IMR-90 (cell line): ENCODE data around the gene EFHB.

Source experiments
- CEBPB ChIP-seq: IDR thresholded peaks from 2 replicates; pipeline ENCODE4 v1.6.1; 2012; ENCODE audit warnings: low read depth, low read length, improper control_type of control experiment
- CTCF ChIP-seq: conservative IDR thresholded peaks from 2 replicates; pipeline ENCODE4 v1.5.1; 2012; ENCODE audit warnings: mild to moderate bottlenecking, low read depth, low read length, improper control_type of control experiment
- ELK1 ChIP-seq: fragments of 150-350 bp; IDR thresholded peaks from 2 replicates; pipeline ENCODE4 v1.6.1; 2016; ENCODE audit warnings: low read depth, mild to moderate bottlenecking, low read length, moderate library complexity, borderline replicate concordance
- FOS ChIP-seq: fragments of 150-350 bp; IDR thresholded peaks from 2 replicates; pipeline ENCODE4 v1.6.1; 2016; ENCODE audit warnings: low read depth, low read length
- MAFK ChIP-seq: IDR thresholded peaks from 2 replicates; pipeline ENCODE4 v1.6.1; 2012; ENCODE audit warnings: low read depth, low read length, improper control_type of control experiment
- MAZ ChIP-seq: IDR thresholded peaks from 2 replicates; pipeline ENCODE4 v1.6.1; 2012; ENCODE audit warnings: low read depth, mild to moderate bottlenecking, low read length, improper control_type of control experiment, moderate library complexity, borderline replicate concordance
- MXI1 ChIP-seq: IDR thresholded peaks from 2 replicates; pipeline ENCODE4 v1.6.1; 2012; ENCODE audit warnings: low read depth, mild to moderate bottlenecking, low read length, moderate library complexity, borderline replicate concordance
- POLR2A ChIP-seq: IDR thresholded peaks from 2 replicates; pipeline ENCODE4 v1.6.1; 2012; ENCODE audit warnings: mild to moderate bottlenecking, low read depth, low read length
- RAD21 ChIP-seq: IDR thresholded peaks from 2 replicates; pipeline ENCODE4 v1.6.1; 2012; ENCODE audit warnings: low read length, improper control_type of control experiment
- RFX5 ChIP-seq: IDR thresholded peaks from 2 replicates; pipeline ENCODE4 v1.8.0; 2012; ENCODE audit warnings: low read depth, mild to moderate bottlenecking, low read length, moderate library complexity
- SMC3 ChIP-seq: fragments of 150-350 bp; IDR thresholded peaks from 2 replicates; pipeline ENCODE4 v1.6.1; 2016; ENCODE audit warnings: low read depth, mild to moderate bottlenecking, antibody characterized with exemption, low read length, moderate library complexity

- no peak for TF ChIP-seq MXI1
- TF ChIP-seq POLR2A: no peak
- no peak for TF ChIP-seq CTCF
- no peak for TF ChIP-seq RAD21
- no peak for TF ChIP-seq FOS
- TF ChIP-seq CEBPB: no peak
- no peak for TF ChIP-seq MAFK
- TF ChIP-seq RFX5: no peak
- no peak for TF ChIP-seq SMC3
- TF ChIP-seq ELK1: no peak
- TF ChIP-seq MAZ: no peak
These were observed 4.2 kb upstream of the EFHB start for GRCh38 chr3:19938295-19938627.
